SK-N-SH (cell line): Measurements from ENCODE around the gene TDG. TPM values are rescaled to one million over a fixed set of nuclear protein-coding genes. Genes with fewer than 3 reads are reported as not detected.

Experiments
- CTCF ChIA-PET: fragments of 300-600, 350-600 bp; formaldehyde crosslinking; extraction: SDS; loops from one replicate; lab custom pipeline; 2021; lab: Yijun Ruan, JAX
- POLR2A ChIA-PET: fragments of 350-600 bp; sonication (Branson Sonifier 250); formaldehyde crosslinking; extraction: SDS; loops from one replicate; lab custom pipeline; 2020; ENCODE audit warnings: antibody characterized with exemption, inconsistent platforms; lab: Yijun Ruan, JAX
- DNase-seq: peaks from one replicate; pipeline ENCODE4 v3.0.0; 2012
- H2AFZ ChIP-seq: fragments of 200-600 bp; sonication (generic); 2 replicates; pipeline ENCODE4 v1.8.1; 2016; ENCODE audit warnings: antibody characterized with exemption, mild to moderate bottlenecking, low read depth
- H3F3A ChIP-seq: fragments of 200-600 bp; sonication (generic); replicated peaks from 2 replicates; pipeline ENCODE3; 2016; ENCODE audit warnings: antibody characterized with exemption, mild to moderate bottlenecking; ENCODE audit not compliant: insufficient read depth
- H3K27ac ChIP-seq, 2 experiments: fragments of 200-500 bp in 1 of 2; fragments of 200-600 bp in 1 of 2; sonication (Bioruptor generic) in 1 of 2; sonication (generic), shearing (Covaris generic) in 1 of 2; 2 replicates each; pipeline versions ENCODE4 v1.5.1 to v1.6.1; 2014 to 2016; ENCODE audit warnings: low read depth in 2 of 2, inconsistent platforms in 1 of 2, low read length in 1 of 2, mild to moderate bottlenecking in 1 of 2, mixed read lengths in 1 of 2
- H3K27me3 ChIP-seq: fragments of 200-600 bp; sonication (generic), shearing (Covaris generic); 2 replicates; pipeline ENCODE4 v1.6.1; 2016; ENCODE audit warnings: mixed run types; ENCODE audit not compliant: insufficient read depth
- H3K36me3 ChIP-seq, 2 experiments: fragments of 200-500 bp in 1 of 2; fragments of 200-600 bp in 1 of 2; sonication (Bioruptor generic) in 1 of 2; sonication (generic) in 1 of 2; replicated peaks in 1 of 2; 2 replicates each; pipeline versions ENCODE3 to v1.5.1; 2014 to 2016; ENCODE audit warnings: low read length in 1 of 2, mild to moderate bottlenecking in 1 of 2; ENCODE audit not compliant: insufficient read depth in 2 of 2, control insufficient read depth in 1 of 2
- H3K4me1 ChIP-seq, 2 experiments: fragments of 200-500 bp in 1 of 2; fragments of 200-600 bp in 1 of 2; sonication (Bioruptor generic) in 1 of 2; sonication (generic), shearing (Covaris generic) in 1 of 2; 2 replicates each; pipeline versions ENCODE4 v1.5.1 to v1.6.1; 2014 to 2016; ENCODE audit warnings: low read depth in 1 of 2, low read length in 1 of 2, mixed run types in 1 of 2; ENCODE audit not compliant: insufficient read depth in 2 of 2, control insufficient read depth in 1 of 2
- H3K4me2 ChIP-seq: fragments of 200-600 bp; sonication (generic), shearing (Covaris generic); 2 replicates; pipeline ENCODE4 v1.6.1; 2017; ENCODE audit warnings: mixed run types
- H3K4me3 ChIP-seq, 2 experiments: fragments of 200-500 bp in 1 of 2; fragments of 200-600 bp in 1 of 2; sonication (Bioruptor generic) in 1 of 2; sonication (generic), shearing (Covaris generic) in 1 of 2; 2 replicates each; pipeline versions ENCODE4 v1.5.1 to v1.8.1; 2014 to 2016; ENCODE audit warnings: low read depth in 2 of 2, inconsistent platforms in 1 of 2, low read length in 1 of 2, mild to moderate bottlenecking in 1 of 2, mixed read lengths in 1 of 2, moderate library complexity in 1 of 2
- H3K79me2 ChIP-seq: fragments of 200-600 bp; sonication (generic); 2 replicates; pipeline ENCODE4 v1.8.1; 2017; ENCODE audit warnings: mild to moderate bottlenecking; ENCODE audit not compliant: insufficient read depth
- H3K9ac ChIP-seq: fragments of 200-600 bp; sonication (generic); 2 replicates; pipeline ENCODE4 v1.6.1; 2017; ENCODE audit warnings: mixed run types
- H3K9me2 ChIP-seq: fragments of 200-600 bp; sonication (generic); 2 replicates; pipeline ENCODE4 v1.6.1; 2017; ENCODE audit warnings: mixed run types
- H3K9me3 ChIP-seq: fragments of 200-600 bp; sonication (generic); 2 replicates; pipeline ENCODE4 v1.6.1; 2017; ENCODE audit warnings: mixed run types, mild to moderate bottlenecking, moderate library complexity
- H4K20me1 ChIP-seq: fragments of 200-600 bp; sonication (generic); 2 replicates; pipeline ENCODE4 v1.6.1; 2017; ENCODE audit warnings: mild to moderate bottlenecking, mixed run types; ENCODE audit not compliant: insufficient read depth
- CHD2 ChIP-seq: fragments of 150-350 bp; IDR thresholded peaks from 2 replicates; pipeline ENCODE4 v1.6.1; 2018; ENCODE audit warnings: low read length; ENCODE audit not compliant: partially characterized antibody
- ELF1 ChIP-seq: IDR thresholded peaks from 2 replicates; pipeline ENCODE4 v1.4.0; 2012
- EP300 ChIP-seq, 2 experiments: IDR thresholded peaks; 2 replicates each; pipeline versions ENCODE4 v1.4.0 to v1.6.1; 2012; ENCODE audit warnings: borderline replicate concordance in 1 of 2, low read depth in 1 of 2, low read length in 1 of 2
- EZH2phosphoT487 ChIP-seq: fragments of 200-600 bp; sonication (generic); IDR thresholded peaks from 2 replicates; pipeline ENCODE4 v1.6.1; 2017; ENCODE audit warnings: low read depth, mixed run types, mild to moderate bottlenecking, antibody characterized with exemption, moderate library complexity, borderline replicate concordance
- FOSL2 ChIP-seq: IDR thresholded peaks from 2 replicates; pipeline ENCODE4 v1.4.0; 2012; ENCODE audit warnings: low read depth, mild to moderate bottlenecking, moderate library complexity, borderline replicate concordance
- FOXJ3 ChIP-seq: sonication (generic); formaldehyde crosslinking; IDR thresholded peaks from 2 replicates; pipeline ENCODE4 v1.5.1; 2020; ENCODE audit warnings: mild to moderate bottlenecking, missing genetic modification reagents
- GATA2 ChIP-seq: sonication (generic); formaldehyde crosslinking; IDR thresholded peaks from 2 replicates; pipeline ENCODE4 v1.5.0; 2020; ENCODE audit warnings: mild to moderate bottlenecking, missing genetic modification reagents
- MEF2A ChIP-seq: IDR thresholded peaks from 2 replicates; pipeline ENCODE4 v1.4.0; 2012; ENCODE audit warnings: low read depth, borderline replicate concordance
- MXI1 ChIP-seq: IDR thresholded peaks from 2 replicates; pipeline ENCODE4 v1.6.1; 2012; ENCODE audit warnings: mild to moderate bottlenecking, low read depth, low read length, improper control_type of control experiment
- NRF1 ChIP-seq: IDR thresholded peaks from 2 replicates; pipeline ENCODE4 v1.6.1; 2012; ENCODE audit warnings: low read depth, mild to moderate bottlenecking, low read length
- POLR2AphosphoS5 ChIP-seq: IDR thresholded peaks from 2 replicates; pipeline ENCODE4 v1.6.1; 2012; ENCODE audit warnings: low read depth, low read length
- RAD21 ChIP-seq: IDR thresholded peaks from 2 replicates; pipeline ENCODE4 v1.6.1; 2012; ENCODE audit warnings: mild to moderate bottlenecking, low read length
- REST ChIP-seq: IDR thresholded peaks from 2 replicates; pipeline ENCODE4 v1.6.1; 2012; ENCODE audit warnings: mild to moderate bottlenecking, low read depth, low read length, moderate library complexity
- RFX5 ChIP-seq: IDR thresholded peaks from 2 replicates; pipeline ENCODE4 v1.6.1; 2012; ENCODE audit warnings: mild to moderate bottlenecking, improper control_type of control experiment, low read length
- TEAD4 ChIP-seq: IDR thresholded peaks from 2 replicates; pipeline ENCODE4 v1.4.0; 2012; ENCODE audit warnings: mild to moderate bottlenecking, borderline replicate concordance; ENCODE audit not compliant: insufficient read depth
- YY1 ChIP-seq: IDR thresholded peaks from 2 replicates; pipeline ENCODE4 v1.4.0; 2012; ENCODE audit warnings: low read depth, mild to moderate bottlenecking
- WGBS: methylation state at CpG from one replicate; pipeline ENCODE4 v1.1.6; 2017; ENCODE audit warnings: low lambda C conversion rate; 5-methylcytosine and 5-hydroxymethylcytosine counted together
- polyA plus RNA-seq, 3 experiments: library from polyadenylated mRNA; depleted of rRNA; stranded (reverse); fragments of >200 nt; gene quantifications; 2 replicates each; pipeline ENCODE4 v1.2.3, GENCODE V29; 2012

The TDG gene
- polyA plus RNA-seq, 1 of the 3 experiments (the other 2 are of a cell fraction): 11.3 TPM

- Histone ChIP-seq H2AFZ (peak overlapping the region; percentile 98; the same call in 1 of the 2 replicates), H3K9me2 (no peaks in the 10 kb centered on the region), H3F3A (peaks cover 25% of the 10 kb centered on the region), H3K4me2 (no peak overlapping the region), H4K20me1 (no peaks in the 10 kb centered on the region), H3K4me3 (no peak overlapping the region; a peak in 1 of 4 replicates), H3K4me1 (peaks cover 8 to 13% of the 10 kb centered on the region in 2 experiments; a peak in 2 of 4 replicates), H3K27ac (peak overlapping the region; percentile 94 to 98), H3K36me3 (peaks cover 17 to 23% of the 10 kb centered on the region in 2 experiments), H3K27me3 (no peaks in the 10 kb centered on the region), H3K9me3 (no peaks in the 10 kb centered on the region), H3K9ac (peak overlapping the region; percentile 77; the same call in 1 of the 2 replicates), H3K79me2 (peaks cover 46% of the 10 kb centered on the region)
- ChIA-PET POLR2A (interaction anchor here (3.4 kb wide), 1 partner anchor 8 kb away, joined by 77 read pairs; the partner anchor contains the start of gene TDG), CTCF (interaction anchor here (2.6 to 2.7 kb wide), 2 partner anchors 8 to 151 kb away, joined by 10 read pairs; partner anchors contain the start of gene TDG)
- DNase-seq: no peak
- WGBS: 91% methylated on average over 7 of the region's 7 CpGs
- TF ChIP-seq FOXJ3 (CRISPR knock-in tag) (no peak), NRF1 (no peak), MXI1 (no peak), FOSL2 (no peak), CHD2 (no peak), RFX5 (no peak), EP300 (IDR thresholded peaks at IDR 0.05; ENCODE audit: borderline replicate concordance in 1 of 2, low read depth in 1 of 2, low read length in 1 of 2) (no peak), GATA2 (CRISPR knock-in tag) (no peak), EZH2phosphoT487 (no peak), TEAD4 (no peak), MEF2A (no peak), RAD21 (no peak), POLR2AphosphoS5 (no peak), REST (no peak), YY1 (no peak), ELF1 (no peak)
Observed at GRCh38 chr12:103957865-103958388, 7.7 kb upstream of the TDG start.
